H1 (cell line): ENCODE measurements around the gene FTL. TPM values are rescaled to one million over a fixed set of nuclear protein-coding genes. Genes with fewer than 3 reads are reported as not detected.

Experiments used
- ASH2L ChIP-seq: fragments of 200-600, 300-600 bp; sonication (generic); IDR thresholded peaks from one replicate; pipeline ENCODE4 v1.7.1; 2017; ENCODE audit warnings: low read length
- CEBPB ChIP-seq: IDR thresholded peaks from 2 replicates; pipeline ENCODE4 v1.6.1; 2012; ENCODE audit warnings: low read depth, low read length
- CHD7 ChIP-seq: fragments of 300-600 bp; sonication (generic); IDR thresholded peaks from 2 replicates; pipeline ENCODE4 v1.7.1; 2012; ENCODE audit warnings: low read length, moderate library complexity, mild to moderate bottlenecking, inconsistent platforms; ENCODE audit not compliant: insufficient replicate concordance
- JUND ChIP-seq: IDR thresholded peaks from 2 replicates; pipeline ENCODE4 v1.6.1; 2011; ENCODE audit warnings: mild to moderate bottlenecking, improper control_type of control experiment, low read length
- RBBP5 ChIP-seq: IDR thresholded peaks from 2 replicates; pipeline ENCODE4 v1.7.1; 2012; ENCODE audit warnings: low read depth, mild to moderate bottlenecking, inconsistent platforms, low read length, moderate library complexity, borderline replicate concordance
- RNF2 ChIP-seq: fragments of 200-900, 300-1000 bp; sonication (generic); IDR thresholded peaks from 2 replicates; pipeline ENCODE4 v1.7.1; 2016; ENCODE audit warnings: borderline replicate concordance, low read depth, mild to moderate bottlenecking, antibody characterized with exemption, low read length; ENCODE audit not compliant: poor library complexity, severe bottlenecking; ENCODE audit errors: missing control alignments
- TAF1 ChIP-seq: IDR thresholded peaks from 2 replicates; pipeline ENCODE4 v1.6.1; 2011; ENCODE audit warnings: mild to moderate bottlenecking, low read depth, low read length
- TAF7 ChIP-seq: optimal IDR thresholded peaks from 2 replicates; pipeline ENCODE3; 2011; ENCODE audit warnings: low read depth, mild to moderate bottlenecking, inconsistent platforms, low read length, moderate library complexity, borderline replicate concordance
- TCF12 ChIP-seq: IDR thresholded peaks from 2 replicates; pipeline ENCODE4 v1.6.1; 2011; ENCODE audit warnings: low read depth, mild to moderate bottlenecking, low read length
- polyA plus RNA-seq, 7 experiments: library from polyadenylated mRNA; depleted of rRNA in 3 of 7; stranded (reverse) in 5 of 7; unstranded in 2 of 7; fragments of >200 nt in 5 of 7; fragments of 200-250 nt in 2 of 7; gene quantifications; 1 replicate in 5 of 7; 2 replicates in 1 of 7; 4 replicates in 1 of 7; pipeline versions ENCODE4 v1.2.1 to v1.2.3, GENCODE V29; 2011 to 2013; ENCODE audit warnings: missing spikeins in 2 of 7, mixed read lengths in 2 of 7
- total RNA-seq: library from RNA; stranded (reverse); fragmentation: NEBNext Ultra II Directional; extraction: Animal tissue kit (Norgen Biotek cat#: 25700); gene quantifications from 2 replicates; pipeline ENCODE4 v1.2.1, GENCODE V29; 2021
- TF ChIP-seq, protein P1 (sequence below): IDR thresholded peaks from 2 replicates; pipeline ENCODE4 v1.6.1; 2012; ENCODE audit warnings: inconsistent platforms
- TF ChIP-seq, protein P2 (sequence below): IDR thresholded peaks from 2 replicates; pipeline ENCODE4 v1.6.1; 2011; ENCODE audit warnings: low read length, improper control_type of control experiment

Gene FTL
- total and polyA plus RNA-seq, 2 of the 8 experiments (the other 6 are each of a cell fraction or from before 2014, with no cell fraction given) = 1,751 to 2,427 TPM

- TF ChIP-seq CHD7 = no peak
- TF ChIP-seq TCF12 = no peak
- no peak for TF ChIP-seq CEBPB
- TF ChIP-seq, protein P1, sequence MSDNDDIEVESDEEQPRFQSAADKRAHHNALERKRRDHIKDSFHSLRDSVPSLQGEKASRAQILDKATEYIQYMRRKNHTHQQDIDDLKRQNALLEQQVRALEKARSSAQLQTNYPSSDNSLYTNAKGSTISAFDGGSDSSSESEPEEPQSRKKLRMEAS = no peak
- no peak for TF ChIP-seq JUND
- TF ChIP-seq, protein P2, sequence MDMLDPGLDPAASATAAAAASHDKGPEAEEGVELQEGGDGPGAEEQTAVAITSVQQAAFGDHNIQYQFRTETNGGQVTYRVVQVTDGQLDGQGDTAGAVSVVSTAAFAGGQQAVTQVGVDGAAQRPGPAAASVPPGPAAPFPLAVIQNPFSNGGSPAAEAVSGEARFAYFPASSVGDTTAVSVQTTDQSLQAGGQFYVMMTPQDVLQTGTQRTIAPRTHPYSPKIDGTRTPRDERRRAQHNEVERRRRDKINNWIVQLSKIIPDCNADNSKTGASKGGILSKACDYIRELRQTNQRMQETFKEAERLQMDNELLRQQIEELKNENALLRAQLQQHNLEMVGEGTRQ = no peak
- TF ChIP-seq TAF7 = no peak
- TF ChIP-seq RNF2 = no peak
- TF ChIP-seq ASH2L = no peak
- TF ChIP-seq TAF1 = no peak
- TF ChIP-seq RBBP5 = no peak
Measured at GRCh38 chr19:48935864-48936263, 29.2 kb upstream of the FTL start (continued).
